ENCODE data around the gene DUSP18.
"Not testable (repeated sequence)": the region's sequence is repeated elsewhere in the genome, so short reads cannot be mapped to it uniquely, and the experiment has no call there.

Gene DUSP18

GRCh38 chr22:30679895-30680690 lies 12.4 kb upstream of the DUSP18 start:
- DNase-seq (ENCODE audit: low read depth, low spot score): not testable (repeated sequence)

GRCh38 chr22:30676565-30676964 lies 8.9 kb upstream of the DUSP18 start:
- DNase-seq (ENCODE audit: low read depth, low spot score): not testable (repeated sequence)

- no peak for DNase-seq (ENCODE audit: low read depth, low spot score)
Observed at GRCh38 chr22:30675436-30675835, 7.8 kb upstream of the DUSP18 start.

GRCh38 chr22:30674482-30674881 lies 6.8 kb upstream of the DUSP18 start:
- no peak for DNase-seq (ENCODE audit: low read depth, low spot score)

- no peak for DNase-seq (ENCODE audit: low read depth, low spot score)
Observed at GRCh38 chr22:30673136-30673535, 5.5 kb upstream of the DUSP18 start.

GRCh38 chr22:30671071-30671470 lies 3.4 kb upstream of the DUSP18 start:
- no peak for DNase-seq (ENCODE audit: low read depth, low spot score)

- no peak for DNase-seq (ENCODE audit: low read depth, low spot score)
Observed at GRCh38 chr22:30668386-30668710, 673 bp upstream of the DUSP18 start.

GRCh38 chr22:30667107-30667493 lies 575 bp downstream of the DUSP18 start:
- DNase-seq (ENCODE audit: low read depth, low spot score): no peak

- DNase-seq (ENCODE audit: low read depth, low spot score): no peak
Observed at GRCh38 chr22:30665786-30666185, 1.9 kb downstream of the DUSP18 start.

- no peak for DNase-seq (ENCODE audit: low read depth, low spot score)
Observed at GRCh38 chr22:30665266-30665665, 2.4 kb downstream of the DUSP18 start.

GRCh38 chr22:30664798-30665197 lies 2.9 kb downstream of the DUSP18 start:
- no peak for DNase-seq (ENCODE audit: low read depth, low spot score)

- DNase-seq (ENCODE audit: low read depth, low spot score): no peak
Observed at GRCh38 chr22:30662040-30662439, 5.6 kb downstream of the DUSP18 start.

- DNase-seq (ENCODE audit: low read depth, low spot score): peak; percentile 41
Observed at GRCh38 chr22:30655532-30655931, 12.1 kb downstream of the DUSP18 start.

GRCh38 chr22:30654361-30654760 lies 13.3 kb downstream of the DUSP18 start:
- no peak for DNase-seq (ENCODE audit: low read depth, low spot score)

- DNase-seq (ENCODE audit: low read depth, low spot score): no peak
Observed at GRCh38 chr22:30652852-30653251, 14.8 kb downstream of the DUSP18 start.

- peak; percentile 25 for DNase-seq (ENCODE audit: low read depth, low spot score)
Observed at GRCh38 chr22:30650508-30651116, 17.1 kb downstream of the DUSP18 start.

- no peak for DNase-seq (ENCODE audit: low read depth, low spot score)
Observed at GRCh38 chr22:30649430-30650007, 18.2 kb downstream of the DUSP18 start.

- no peak for DNase-seq (ENCODE audit: low read depth, low spot score)
Observed at GRCh38 chr22:30648825-30649224, 18.9 kb downstream of the DUSP18 start.

GRCh38 chr22:30647536-30647935 lies 20.1 kb downstream of the DUSP18 start:
- no peak for DNase-seq (ENCODE audit: low read depth, low spot score)

GRCh38 chr22:30646518-30647160 lies 21.0 kb downstream of the DUSP18 start:
- DNase-seq (ENCODE audit: low read depth, low spot score): no peak

GRCh38 chr22:30643055-30643875 lies 24.4 kb downstream of the DUSP18 start:
- DNase-seq (ENCODE audit: low read depth, low spot score): no peak
